ENCODE data around the gene ANTXR1. TPM values are rescaled to one million over a fixed set of nuclear protein-coding genes. Genes with fewer than 3 reads are reported as not detected.

ANTXR1 gene
- total RNA-seq, 1 donor from 2014 or later, result 61.1 TPM

DNA sequence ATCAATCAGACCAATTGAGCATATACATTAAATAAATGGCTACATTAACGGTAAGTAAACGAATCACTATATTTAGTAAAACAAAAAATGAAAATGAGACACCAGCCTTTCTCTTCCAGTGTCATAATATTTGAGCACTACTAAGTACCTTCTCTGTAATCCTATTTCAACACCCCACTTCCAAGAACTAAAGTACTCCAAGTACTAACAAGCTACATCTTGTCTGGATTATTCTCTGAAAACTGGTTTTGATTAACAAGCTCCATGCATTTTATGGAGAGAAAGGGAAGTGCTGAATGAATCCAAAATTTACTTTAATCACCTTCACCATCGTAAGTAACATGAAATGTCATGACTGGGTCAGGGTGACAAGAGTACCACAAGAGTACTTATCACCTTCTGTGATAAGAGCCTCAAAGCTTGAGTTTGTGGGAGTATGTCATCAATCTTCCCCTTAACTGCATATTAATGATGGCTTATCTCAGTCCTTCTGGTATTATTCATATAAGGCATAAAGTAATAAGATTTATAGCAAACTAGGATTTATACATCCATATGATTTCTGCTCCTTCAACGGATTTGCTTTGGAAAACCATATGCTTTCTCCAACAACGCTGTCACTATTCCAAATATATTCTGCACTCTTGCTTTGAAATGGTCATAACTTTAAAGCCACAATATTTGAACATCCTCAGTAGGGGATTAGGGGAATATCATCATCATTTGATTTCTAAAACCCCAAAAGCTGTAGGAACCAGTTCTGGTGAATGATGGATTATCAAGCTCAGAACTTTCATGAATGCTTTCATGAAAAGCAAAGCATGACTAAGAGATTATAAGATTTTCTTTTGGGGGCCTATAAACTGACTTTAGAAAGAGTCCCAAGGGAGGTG is 127.0 kb downstream of the ANTXR1 start:
- no peaks in the 10 kb centered on the region for H3K36me3 Mint-ChIP-seq (ENCODE audit: low read depth)
- H3K27ac Mint-ChIP-seq (ENCODE audit: unreplicated experiment), result no peak overlapping the region
- H3K9me3 Mint-ChIP-seq, result no peaks in the 10 kb centered on the region
- H3K4me3 Mint-ChIP-seq, result no peak overlapping the region
- H3K4me1 Mint-ChIP-seq, result no peaks in the 10 kb centered on the region
- H3K27me3 Mint-ChIP-seq (ENCODE audit: low read depth), result no peaks in the 10 kb centered on the region
- TF ChIP-seq, protein P1, sequence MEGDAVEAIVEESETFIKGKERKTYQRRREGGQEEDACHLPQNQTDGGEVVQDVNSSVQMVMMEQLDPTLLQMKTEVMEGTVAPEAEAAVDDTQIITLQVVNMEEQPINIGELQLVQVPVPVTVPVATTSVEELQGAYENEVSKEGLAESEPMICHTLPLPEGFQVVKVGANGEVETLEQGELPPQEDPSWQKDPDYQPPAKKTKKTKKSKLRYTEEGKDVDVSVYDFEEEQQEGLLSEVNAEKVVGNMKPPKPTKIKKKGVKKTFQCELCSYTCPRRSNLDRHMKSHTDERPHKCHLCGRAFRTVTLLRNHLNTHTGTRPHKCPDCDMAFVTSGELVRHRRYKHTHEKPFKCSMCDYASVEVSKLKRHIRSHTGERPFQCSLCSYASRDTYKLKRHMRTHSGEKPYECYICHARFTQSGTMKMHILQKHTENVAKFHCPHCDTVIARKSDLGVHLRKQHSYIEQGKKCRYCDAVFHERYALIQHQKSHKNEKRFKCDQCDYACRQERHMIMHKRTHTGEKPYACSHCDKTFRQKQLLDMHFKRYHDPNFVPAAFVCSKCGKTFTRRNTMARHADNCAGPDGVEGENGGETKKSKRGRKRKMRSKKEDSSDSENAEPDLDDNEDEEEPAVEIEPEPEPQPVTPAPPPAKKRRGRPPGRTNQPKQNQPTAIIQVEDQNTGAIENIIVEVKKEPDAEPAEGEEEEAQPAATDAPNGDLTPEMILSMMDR (conservative IDR thresholded peaks at IDR 0.05), result no peak
- DNase-seq (ENCODE audit: low read depth, low spot score), result no peak

DNA sequence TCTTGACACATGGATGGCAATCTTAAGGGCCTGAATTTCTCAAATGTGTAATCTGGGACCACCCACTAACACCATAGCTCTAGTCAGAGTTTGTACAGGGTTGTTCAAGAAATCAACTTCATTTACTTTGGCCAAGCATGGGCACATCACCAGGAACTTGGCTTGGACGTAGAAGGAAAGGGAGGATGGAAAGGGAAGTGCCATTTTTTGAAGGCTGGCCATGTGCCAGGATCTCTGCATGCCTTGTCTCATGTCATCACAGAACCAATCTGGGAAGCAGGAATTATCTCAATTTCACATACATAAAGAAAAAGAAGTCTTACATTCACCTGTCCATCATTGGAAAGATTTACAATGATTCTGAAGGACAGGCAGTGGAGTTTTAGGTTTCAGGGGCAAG is 128.1 kb downstream of the ANTXR1 start:
- H3K4me1 Mint-ChIP-seq, result no peaks in the 10 kb centered on the region
- H3K36me3 Mint-ChIP-seq (ENCODE audit: low read depth), result no peaks in the 10 kb centered on the region
- DNase-seq (ENCODE audit: low read depth, low spot score), result no peak
- no peaks in the 10 kb centered on the region for H3K9me3 Mint-ChIP-seq
- TF ChIP-seq, protein P1 (conservative IDR thresholded peaks at IDR 0.05), result no peak
- H3K27me3 Mint-ChIP-seq (ENCODE audit: low read depth), result no peaks in the 10 kb centered on the region
- no peak overlapping the region for H3K27ac Mint-ChIP-seq (ENCODE audit: unreplicated experiment)
- no peak overlapping the region for H3K4me3 Mint-ChIP-seq

DNA sequence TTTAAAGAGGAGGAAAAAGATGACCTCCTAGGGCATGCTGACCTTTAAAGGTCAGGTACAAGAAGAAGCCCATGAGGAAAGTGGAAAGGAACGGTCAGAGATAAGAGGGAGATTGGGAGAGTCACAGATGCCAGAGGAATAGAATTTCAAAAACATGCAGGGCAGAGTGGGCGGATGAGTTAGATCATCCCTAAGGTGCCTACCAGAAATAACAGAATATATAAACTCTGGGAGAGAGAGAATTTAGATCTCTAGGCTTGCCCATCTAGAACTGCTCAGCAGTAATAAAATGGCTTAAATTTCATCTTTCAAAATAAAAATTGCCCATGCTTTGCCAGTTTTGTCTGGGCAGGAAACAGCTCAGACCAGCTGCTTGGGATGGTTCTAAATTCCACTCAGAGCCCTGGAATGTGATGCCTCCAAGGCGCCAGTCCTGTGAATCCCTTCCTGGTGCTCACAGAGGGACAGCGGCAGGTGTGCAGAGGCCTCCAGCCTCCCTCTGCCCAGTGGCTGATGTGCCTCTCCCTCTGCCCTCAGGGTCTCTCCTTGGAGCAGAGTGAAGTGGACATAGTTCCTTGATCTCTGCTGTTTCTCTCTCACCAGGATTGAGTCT is 130.9 kb downstream of the ANTXR1 start:
- Mint-ChIP-seq H3K4me1 (no peaks in the 10 kb centered on the region), H3K4me3 (no peak overlapping the region), H3K27ac (ENCODE audit: unreplicated experiment) (no peak overlapping the region), H3K36me3 (ENCODE audit: low read depth) (no peaks in the 10 kb centered on the region), H3K9me3 (no peaks in the 10 kb centered on the region), H3K27me3 (ENCODE audit: low read depth) (no peaks in the 10 kb centered on the region)
- TF ChIP-seq, protein P1 (conservative IDR thresholded peaks at IDR 0.05), result no peak
- DNase-seq (ENCODE audit: low read depth, low spot score), result no peak

DNA sequence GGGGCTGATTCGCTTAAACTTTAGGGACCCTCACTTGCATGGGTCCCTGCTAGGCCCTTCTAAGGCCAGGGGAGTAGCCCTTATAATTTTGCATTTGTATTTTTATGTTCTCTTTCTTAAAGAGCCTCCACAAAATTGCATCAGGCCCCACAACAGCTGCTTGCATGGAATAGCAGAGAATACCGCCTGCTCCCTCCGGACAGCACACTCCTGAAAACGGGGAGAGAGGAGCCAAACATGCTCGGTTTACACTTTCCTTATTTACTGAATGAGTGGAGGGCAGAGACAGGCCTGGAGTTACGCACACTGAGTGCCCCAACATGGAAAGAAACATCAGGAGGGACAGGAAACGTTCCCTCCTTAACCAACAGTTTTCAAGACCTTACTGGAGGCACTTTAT is 132.2 kb downstream of the ANTXR1 start:
- Mint-ChIP-seq H3K27ac (ENCODE audit: unreplicated experiment) (no peak overlapping the region), H3K9me3 (no peaks in the 10 kb centered on the region), H3K36me3 (ENCODE audit: low read depth) (no peaks in the 10 kb centered on the region), H3K4me3 (no peak overlapping the region), H3K27me3 (ENCODE audit: low read depth) (no peaks in the 10 kb centered on the region), H3K4me1 (no peaks in the 10 kb centered on the region)
- TF ChIP-seq, protein P1 (conservative IDR thresholded peaks at IDR 0.05), result no peak
- DNase-seq (ENCODE audit: low read depth, low spot score), result no peak

GRCh38 chr2:69147841-69148533 is 135.0 kb downstream of the ANTXR1 start:
- DNase-seq (ENCODE audit: low read depth, low spot score), result no peak
- Mint-ChIP-seq H3K27me3 (ENCODE audit: low read depth) (no peaks in the 10 kb centered on the region), H3K9me3 (no peaks in the 10 kb centered on the region), H3K36me3 (ENCODE audit: low read depth) (peaks cover 5% of the 10 kb centered on the region), H3K4me3 (no peak overlapping the region), H3K27ac (ENCODE audit: unreplicated experiment) (no peak overlapping the region), H3K4me1 (no peaks in the 10 kb centered on the region)
- TF ChIP-seq, protein P1 (conservative IDR thresholded peaks at IDR 0.05), result no peak

Measured in neural crest cell (in vitro differentiated cells).